Measurements from ENCODE around the gene XKR7.

XKR7 gene

GRCh38 chr20:31948008-31948407 is 19.9 kb upstream of the XKR7 start:
- H3K4me3 ChIP-seq (ENCODE audit: low read depth in 1 of 2, low read length in 1 of 2): no peak overlapping the region
- H3K27me3 ChIP-seq: peaks cover under 1% of the 10 kb centered on the region
- peaks cover 62% of the 10 kb centered on the region for H3K36me3 ChIP-seq
- peaks cover 10 to 15% of the 10 kb centered on the region in 2 experiments for H3K4me1 ChIP-seq (ENCODE audit: control insufficient read depth in 1 of 2, insufficient read depth in 1 of 2, low read depth in 1 of 2, low read length in 1 of 2)
- no peak overlapping the region for H3K27ac ChIP-seq
- H3K9me3 ChIP-seq: no peaks in the 10 kb centered on the region
- TF ChIP-seq CTCF (IDR thresholded peaks at IDR 0.05): no peak

- Histone ChIP-seq H3K9me3 (no peaks in the 10 kb centered on the region), H3K27ac (no peak overlapping the region), H3K27me3 (peaks cover 10% of the 10 kb centered on the region), H3K4me3 (ENCODE audit: low read depth in 1 of 2, low read length in 1 of 2) (no peak overlapping the region), H3K4me1 (ENCODE audit: control insufficient read depth in 1 of 2, insufficient read depth in 1 of 2, low read depth in 1 of 2, low read length in 1 of 2) (peaks cover 10 to 15% of the 10 kb centered on the region in 2 experiments), H3K36me3 (peaks cover 41% of the 10 kb centered on the region)
- TF ChIP-seq CTCF (IDR thresholded peaks at IDR 0.05): no peak
These were observed 17.9 kb upstream of the XKR7 start for GRCh38 chr20:31949877-31950646.

DNA sequence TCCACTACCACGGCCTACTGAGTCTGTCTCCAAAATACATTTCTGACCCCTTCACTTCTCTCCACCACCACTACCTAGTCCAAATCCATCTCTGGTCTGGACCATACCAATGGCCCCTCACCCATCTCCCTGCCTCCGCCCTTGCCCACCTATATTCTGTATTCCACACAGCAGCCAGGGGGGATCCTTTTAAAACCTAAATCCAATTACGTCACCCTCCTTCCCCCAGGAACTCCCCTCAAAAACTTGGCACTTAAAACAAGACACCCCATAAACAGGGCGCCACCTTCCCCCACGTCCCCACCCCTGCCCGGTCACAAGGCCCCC is 16.8 kb upstream of the XKR7 start:
- Histone ChIP-seq H3K9me3 (no peaks in the 10 kb centered on the region), H3K27ac (peak overlapping the region; percentile 64)

DNA sequence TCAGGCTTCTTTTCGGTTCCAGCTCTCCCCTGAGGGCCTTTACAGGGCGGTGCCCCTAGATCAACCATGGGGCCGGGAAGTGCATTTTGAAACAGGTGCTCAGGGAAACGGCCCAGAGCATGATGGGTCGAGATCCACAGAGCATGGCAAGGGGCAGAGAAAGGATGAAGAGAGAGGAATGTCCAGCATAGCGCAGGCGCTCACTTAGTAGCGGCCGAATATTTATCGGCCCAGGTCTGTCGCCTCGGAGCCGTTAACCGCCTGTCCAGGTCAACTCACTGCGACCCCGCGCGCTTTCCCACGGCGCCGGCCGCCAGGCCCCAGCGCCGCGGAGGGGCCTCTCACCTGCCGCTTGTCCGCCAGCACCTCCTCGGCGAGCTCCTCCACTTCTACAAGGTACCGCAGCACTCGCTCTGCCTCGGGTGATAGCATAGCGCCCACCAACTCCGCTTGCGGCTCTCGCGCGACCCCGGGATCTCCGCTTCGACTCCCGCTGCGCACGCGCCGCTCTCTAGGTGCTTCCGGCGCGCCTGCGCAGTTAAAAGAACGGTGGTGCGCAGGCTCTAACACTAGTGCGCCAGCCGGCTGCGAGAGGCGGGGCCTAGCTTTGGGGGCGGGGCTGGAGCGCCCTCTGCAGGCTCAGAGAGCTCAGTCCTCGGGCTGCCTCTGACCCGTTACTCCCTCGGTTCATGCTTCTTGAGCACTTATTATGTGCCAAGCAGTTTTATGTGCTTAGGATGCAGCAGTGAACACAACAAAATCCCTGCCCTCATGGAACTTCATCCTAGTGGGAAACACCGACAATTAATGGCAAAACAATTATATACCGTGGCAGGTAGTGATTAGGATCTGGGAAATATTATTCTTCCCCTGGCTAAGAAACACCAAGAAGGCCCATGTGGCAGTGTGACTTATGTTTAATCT is 16.2 kb upstream of the XKR7 start, which contains the start of gene PDRG1:
TSS of gene PDRG1 (minus strand) at position 517 of the 924 bp plus-strand sequence. CDS start at position 432, 85 bp downstream.
- peak within 1 kb of the TSS; percentile 64 for H3K27ac ChIP-seq
- H3K9me3 ChIP-seq: no peaks in the 10 kb centered on the region
- H3K36me3 ChIP-seq: peaks cover 24% of the 10 kb centered on the region
- TF ChIP-seq CTCF (IDR thresholded peaks at IDR 0.05): peak; percentile 95
- peaks cover 10 to 15% of the 10 kb centered on the region in 2 experiments for H3K4me1 ChIP-seq (ENCODE audit: control insufficient read depth in 1 of 2, insufficient read depth in 1 of 2, low read depth in 1 of 2, low read length in 1 of 2)
- peak within 1 kb of the TSS; percentile 90 to 94 for H3K4me3 ChIP-seq (ENCODE audit: low read depth in 1 of 2, low read length in 1 of 2)
- peaks cover 27% of the 10 kb centered on the region for H3K27me3 ChIP-seq

More for the DNA sequence above, 16.8 kb upstream of the XKR7 start:
- Histone ChIP-seq H3K36me3 (peaks cover 30% of the 10 kb centered on the region), H3K4me1 (ENCODE audit: control insufficient read depth in 1 of 2, insufficient read depth in 1 of 2, low read depth in 1 of 2, low read length in 1 of 2) (peaks cover 10 to 15% of the 10 kb centered on the region in 2 experiments), H3K27me3 (peaks cover 21% of the 10 kb centered on the region), H3K4me3 (ENCODE audit: low read depth in 1 of 2, low read length in 1 of 2) (peak overlapping the region; percentile 90 to 94)
- no peak for TF ChIP-seq CTCF (IDR thresholded peaks at IDR 0.05)

GRCh38 chr20:31953556-31954148 is 14.3 kb upstream of the XKR7 start:
- Histone ChIP-seq H3K9me3 (no peaks in the 10 kb centered on the region), H3K4me1 (ENCODE audit: control insufficient read depth in 1 of 2, insufficient read depth in 1 of 2, low read depth in 1 of 2, low read length in 1 of 2) (peaks cover 10 to 15% of the 10 kb centered on the region in 2 experiments), H3K36me3 (peaks cover 5% of the 10 kb centered on the region), H3K27ac (no peak overlapping the region), H3K27me3 (peaks cover 42% of the 10 kb centered on the region), H3K4me3 (ENCODE audit: low read depth in 1 of 2, low read length in 1 of 2) (no peak overlapping the region)
- TF ChIP-seq CTCF (IDR thresholded peaks at IDR 0.05): no peak
